ENCODE measurements around the gene SFTA2. TPM values are rescaled to one million over a fixed set of nuclear protein-coding genes. Genes with fewer than 3 reads are reported as not detected.
"Not testable (repeated sequence)": the region's sequence is repeated elsewhere in the genome, so short reads cannot be mapped to it uniquely, and the experiment has no call there.

The SFTA2 gene
- total RNA-seq, 4 donors from 2014 or later, result not detected

- H3K9me3 ChIP-seq, result no peaks in the 10 kb centered on the region
- TF ChIP-seq, protein P1, sequence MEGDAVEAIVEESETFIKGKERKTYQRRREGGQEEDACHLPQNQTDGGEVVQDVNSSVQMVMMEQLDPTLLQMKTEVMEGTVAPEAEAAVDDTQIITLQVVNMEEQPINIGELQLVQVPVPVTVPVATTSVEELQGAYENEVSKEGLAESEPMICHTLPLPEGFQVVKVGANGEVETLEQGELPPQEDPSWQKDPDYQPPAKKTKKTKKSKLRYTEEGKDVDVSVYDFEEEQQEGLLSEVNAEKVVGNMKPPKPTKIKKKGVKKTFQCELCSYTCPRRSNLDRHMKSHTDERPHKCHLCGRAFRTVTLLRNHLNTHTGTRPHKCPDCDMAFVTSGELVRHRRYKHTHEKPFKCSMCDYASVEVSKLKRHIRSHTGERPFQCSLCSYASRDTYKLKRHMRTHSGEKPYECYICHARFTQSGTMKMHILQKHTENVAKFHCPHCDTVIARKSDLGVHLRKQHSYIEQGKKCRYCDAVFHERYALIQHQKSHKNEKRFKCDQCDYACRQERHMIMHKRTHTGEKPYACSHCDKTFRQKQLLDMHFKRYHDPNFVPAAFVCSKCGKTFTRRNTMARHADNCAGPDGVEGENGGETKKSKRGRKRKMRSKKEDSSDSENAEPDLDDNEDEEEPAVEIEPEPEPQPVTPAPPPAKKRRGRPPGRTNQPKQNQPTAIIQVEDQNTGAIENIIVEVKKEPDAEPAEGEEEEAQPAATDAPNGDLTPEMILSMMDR (IDR thresholded peaks at IDR 0.05), result no peak
- TF ChIP-seq POLR2AphosphoS5 (IDR thresholded peaks at IDR 0.05), result no peak
- no peak for TF ChIP-seq POLR2A (IDR thresholded peaks at IDR 0.05)
- TF ChIP-seq EP300 (IDR thresholded peaks at IDR 0.05), result no peak
- no peak for DNase-seq (ENCODE audit: low spot score in 2 of 2)
- H3K4me3 ChIP-seq, result no peak overlapping the region
- H3K4me1 ChIP-seq, result no peaks in the 10 kb centered on the region
- no peaks in the 10 kb centered on the region for H3K27me3 ChIP-seq
- H3K36me3 ChIP-seq, result no peaks in the 10 kb centered on the region
- H3K27ac ChIP-seq, result no peak overlapping the region
- 83% methylated on average over 5 of the region's 5 CpGs for WGBS
Measured at GRCh38 chr6:30970946-30971345, 39.0 kb upstream of the SFTA2 start.

GRCh38 chr6:30969171-30969570 is 37.2 kb upstream of the SFTA2 start:
- H3K27ac ChIP-seq; H3K4me3 ChIP-seq; H3K36me3 ChIP-seq; H3K27me3 ChIP-seq; H3K4me1 ChIP-seq; DNase-seq (ENCODE audit: low spot score in 2 of 2); H3K9me3 ChIP-seq: not testable (repeated sequence)
- 82% methylated on average over 6 of the region's 6 CpGs for WGBS

- DNase-seq (ENCODE audit: low spot score in 2 of 2), result no peak
- H3K36me3 ChIP-seq, result no peaks in the 10 kb centered on the region
- WGBS, result 85% methylated on average over 3 of the region's 3 CpGs
- H3K9me3 ChIP-seq, result no peaks in the 10 kb centered on the region
- no peak overlapping the region for H3K27ac ChIP-seq
- H3K4me1 ChIP-seq, result peaks cover 4% of the 10 kb centered on the region
- H3K27me3 ChIP-seq, result no peaks in the 10 kb centered on the region
- no peak for TF ChIP-seq POLR2A (IDR thresholded peaks at IDR 0.05)
- TF ChIP-seq EP300 (IDR thresholded peaks at IDR 0.05), result no peak
- no peak for TF ChIP-seq POLR2AphosphoS5 (IDR thresholded peaks at IDR 0.05)
- TF ChIP-seq, protein P1 (IDR thresholded peaks at IDR 0.05), result no peak
- H3K4me3 ChIP-seq, result no peak overlapping the region
Measured at GRCh38 chr6:30966154-30966553, 34.2 kb upstream of the SFTA2 start.

GRCh38 chr6:30965140-30965601 is 33.2 kb upstream of the SFTA2 start:
- H3K36me3 ChIP-seq, result no peaks in the 10 kb centered on the region
- TF ChIP-seq POLR2A (IDR thresholded peaks at IDR 0.05) (no peak), POLR2AphosphoS5 (IDR thresholded peaks at IDR 0.05) (no peak), EP300 (IDR thresholded peaks at IDR 0.05) (no peak)
- TF ChIP-seq, protein P1 (IDR thresholded peaks at IDR 0.05), result no peak
- no peaks in the 10 kb centered on the region for H3K9me3 ChIP-seq
- H3K4me1 ChIP-seq, result peaks cover 4% of the 10 kb centered on the region
- DNase-seq (ENCODE audit: low spot score in 2 of 2), result no peak
- 93% methylated on average over 5 of the region's 5 CpGs for WGBS
- no peak overlapping the region for H3K27ac ChIP-seq
- no peak overlapping the region for H3K4me3 ChIP-seq
- H3K27me3 ChIP-seq, result no peaks in the 10 kb centered on the region

GRCh38 chr6:30964075-30964474 is 32.1 kb upstream of the SFTA2 start:
- no peaks in the 10 kb centered on the region for H3K27me3 ChIP-seq
- TF ChIP-seq POLR2A (IDR thresholded peaks at IDR 0.05), result no peak
- TF ChIP-seq POLR2AphosphoS5 (IDR thresholded peaks at IDR 0.05), result no peak
- no peak for TF ChIP-seq EP300 (IDR thresholded peaks at IDR 0.05)
- TF ChIP-seq, protein P1 (IDR thresholded peaks at IDR 0.05), result no peak
- H3K4me1 ChIP-seq, result peaks cover 4% of the 10 kb centered on the region
- H3K4me3 ChIP-seq, result no peak overlapping the region
- 60% methylated on average over 4 of the region's 4 CpGs for WGBS
- no peak overlapping the region for H3K27ac ChIP-seq
- no peak for DNase-seq (ENCODE audit: low spot score in 2 of 2)
- no peaks in the 10 kb centered on the region for H3K36me3 ChIP-seq
- no peaks in the 10 kb centered on the region for H3K9me3 ChIP-seq

DNA sequence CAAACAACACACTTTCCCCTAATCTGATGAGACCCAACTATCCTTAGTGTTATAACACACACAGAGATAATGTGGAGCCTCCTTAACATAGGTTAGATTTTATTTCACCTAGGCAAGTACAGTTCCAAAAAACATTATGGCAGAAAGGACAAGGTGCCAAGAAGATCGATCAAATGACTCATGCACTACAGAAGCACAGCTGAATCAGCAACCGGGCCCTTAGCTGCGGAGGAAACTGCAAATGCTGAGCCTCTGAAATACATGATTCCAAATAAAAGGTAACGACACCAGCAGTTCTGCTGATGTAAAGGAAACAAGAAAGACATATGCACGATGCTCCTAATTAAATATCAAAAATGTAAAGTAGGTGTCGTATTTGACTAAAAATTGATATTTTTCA is 31.7 kb upstream of the SFTA2 start:
- Histone ChIP-seq H3K27ac (no peak overlapping the region), H3K9me3 (no peaks in the 10 kb centered on the region), H3K27me3 (no peaks in the 10 kb centered on the region), H3K36me3 (no peaks in the 10 kb centered on the region), H3K4me3 (no peak overlapping the region), H3K4me1 (peaks cover 4% of the 10 kb centered on the region)
- WGBS, result 55% methylated on average over 6 of the region's 6 CpGs
- DNase-seq (ENCODE audit: low spot score in 2 of 2), result no peak
- TF ChIP-seq EP300 (IDR thresholded peaks at IDR 0.05) (no peak), POLR2A (IDR thresholded peaks at IDR 0.05) (no peak), POLR2AphosphoS5 (IDR thresholded peaks at IDR 0.05) (no peak)
- TF ChIP-seq, protein P1 (IDR thresholded peaks at IDR 0.05), result no peak
